Measurements from ENCODE around the gene CDH16.
"Not testable (repeated sequence)": the region's sequence is repeated elsewhere in the genome, so short reads cannot be mapped to it uniquely, and the experiment has no call there.

CDH16 gene

GRCh38 chr16:66910175-66910940 is 8.3 kb downstream of the CDH16 start:
- no peak for DNase-seq (ENCODE audit: low spot score)

- DNase-seq (ENCODE audit: low spot score) = no peak
Observed at GRCh38 chr16:66908762-66909559, 9.7 kb downstream of the CDH16 start.

- DNase-seq (ENCODE audit: low spot score) = no peak
Observed at GRCh38 chr16:66908116-66908515, 10.6 kb downstream of the CDH16 start.

- no peak for DNase-seq (ENCODE audit: low spot score)
Observed at GRCh38 chr16:66906916-66907836, 11.5 kb downstream of the CDH16 start.

- DNase-seq (ENCODE audit: low spot score) = peak; percentile 79
Observed at GRCh38 chr16:66905633-66906539, 12.8 kb downstream of the CDH16 start.

GRCh38 chr16:66904846-66905632 is 13.6 kb downstream of the CDH16 start:
- no peak for DNase-seq (ENCODE audit: low spot score)

DNA sequence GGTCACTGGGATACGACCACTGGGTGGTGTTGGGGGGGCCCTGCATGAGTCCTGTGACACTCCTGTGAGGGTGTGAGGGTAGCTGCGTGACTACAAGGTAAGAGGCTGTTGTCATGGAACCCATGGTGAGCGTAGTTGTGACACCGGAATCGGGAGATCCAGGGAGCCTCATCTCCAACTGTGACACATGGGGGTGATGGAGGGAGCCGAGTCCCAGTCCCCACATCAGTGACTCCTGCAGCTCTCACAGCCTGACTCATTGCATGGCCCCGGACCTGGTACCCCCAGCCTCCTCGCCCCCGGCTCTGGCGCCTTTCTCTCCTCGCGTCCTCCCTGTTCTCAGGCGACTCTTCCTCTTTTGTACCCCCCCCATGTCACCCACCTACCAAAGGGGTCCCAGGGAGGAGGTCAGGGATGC is 14.2 kb downstream of the CDH16 start:
- DNase-seq (ENCODE audit: low spot score) = no peak

GRCh38 chr16:66903544-66904427 is 14.9 kb downstream of the CDH16 start:
- DNase-seq (ENCODE audit: low spot score) = no peak

- DNase-seq (ENCODE audit: low spot score) = no peak
Observed at GRCh38 chr16:66902648-66903543, 15.8 kb downstream of the CDH16 start.

DNA sequence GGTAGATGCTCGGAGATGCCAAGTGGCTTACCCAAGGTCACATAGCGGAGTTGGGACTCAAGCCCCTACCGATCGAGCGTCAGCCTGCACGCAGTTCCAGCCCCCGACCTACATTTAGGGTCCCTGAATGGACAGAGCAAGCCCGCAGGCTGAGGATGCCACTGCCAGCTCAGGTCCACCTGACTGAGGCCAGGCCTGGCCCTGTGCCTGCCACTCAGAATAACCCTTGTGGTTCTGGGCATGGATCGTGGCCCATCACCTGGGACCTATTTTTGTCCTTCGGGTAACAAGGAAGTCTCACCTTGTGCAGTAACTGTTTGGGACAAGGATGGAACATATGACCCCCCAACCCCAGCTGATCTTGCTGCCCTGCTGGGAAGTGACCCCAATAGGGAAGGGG is 17.1 kb downstream of the CDH16 start:
- no peak for DNase-seq (ENCODE audit: low spot score)

- no peak for DNase-seq (ENCODE audit: low spot score)
Observed at GRCh38 chr16:66900721-66901441, 17.8 kb downstream of the CDH16 start.

DNA sequence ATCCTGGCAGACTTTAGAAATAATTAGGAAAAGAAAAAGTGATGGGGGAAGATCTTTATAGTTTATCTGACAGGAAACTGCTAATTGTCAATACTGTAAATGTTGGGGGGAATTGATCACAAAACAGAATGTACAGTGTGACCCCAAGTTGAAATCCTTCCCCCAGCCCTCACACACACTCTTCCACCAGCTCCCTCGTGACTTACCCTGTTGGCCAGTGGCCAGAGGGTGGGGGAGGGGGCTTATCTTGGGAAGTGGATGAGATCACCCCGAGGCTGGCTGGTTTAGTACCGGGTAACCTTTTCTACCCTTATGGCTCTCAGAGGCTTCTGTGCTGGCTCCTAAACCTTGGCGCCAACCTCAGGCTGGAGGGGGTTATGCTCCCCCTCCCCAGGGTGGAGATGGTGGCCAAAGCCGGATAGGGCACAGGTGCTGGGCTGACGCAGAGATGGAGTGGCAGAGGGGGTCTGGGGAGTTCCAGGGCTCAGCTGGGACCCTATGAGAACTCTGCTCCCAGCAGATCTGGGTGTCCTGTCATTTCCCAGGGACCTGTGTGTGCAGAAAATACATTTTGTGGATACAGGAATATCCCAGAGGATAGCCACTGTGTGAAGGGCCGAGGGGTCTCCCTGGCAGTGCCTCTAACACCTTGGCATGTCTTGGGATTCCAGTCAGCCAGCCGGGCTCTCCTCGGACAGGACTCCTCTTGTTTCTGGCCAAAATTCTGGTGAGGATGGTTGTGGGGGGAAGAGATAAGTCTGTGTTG is 18.6 kb downstream of the CDH16 start:
- DNase-seq (ENCODE audit: low spot score) = no peak

- DNase-seq (ENCODE audit: low spot score) = no peak
Observed at GRCh38 chr16:66899310-66899944, 19.3 kb downstream of the CDH16 start.

GRCh38 chr16:66898933-66899309 is 19.8 kb downstream of the CDH16 start:
- no peak for DNase-seq (ENCODE audit: low spot score)

DNA sequence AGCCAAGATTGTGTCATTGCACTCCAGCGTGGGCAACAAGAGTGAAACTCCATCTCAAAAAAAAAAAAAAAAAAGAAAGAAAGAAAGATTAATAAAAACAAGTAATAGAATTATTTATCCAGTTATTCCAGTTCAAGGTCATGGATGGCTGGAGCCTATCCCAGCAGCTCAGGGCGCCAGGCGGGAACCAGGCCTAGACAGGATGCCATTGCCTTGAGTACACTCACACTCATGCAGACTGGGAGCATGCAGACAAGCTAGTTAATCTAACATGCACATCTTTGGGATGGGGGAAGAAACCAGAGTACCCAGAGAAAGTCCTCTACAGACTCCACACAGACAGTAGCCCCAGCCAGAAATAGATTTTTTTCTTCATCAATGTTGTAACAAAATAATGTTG is 20.5 kb downstream of the CDH16 start:
- DNase-seq (ENCODE audit: low spot score) = no peak

- DNase-seq (ENCODE audit: low spot score) = not testable (repeated sequence)
Observed at GRCh38 chr16:66896682-66897081, 22.0 kb downstream of the CDH16 start.
